ENCODE results near the gene PTPRR.
"Not testable (repeated sequence)": the region's sequence is repeated elsewhere in the genome, so short reads cannot be mapped to it uniquely, and the experiment has no call there.

PTPRR gene

GRCh38 chr12:70741256-70741655 lies 179.3 kb downstream of the PTPRR start:
- DNase-seq: no peak

- no peak for DNase-seq
Measured at GRCh38 chr12:70739756-70740155, 180.8 kb downstream of the PTPRR start.

- no peak for DNase-seq
Measured at GRCh38 chr12:70736351-70737133, 184.0 kb downstream of the PTPRR start.

DNA sequence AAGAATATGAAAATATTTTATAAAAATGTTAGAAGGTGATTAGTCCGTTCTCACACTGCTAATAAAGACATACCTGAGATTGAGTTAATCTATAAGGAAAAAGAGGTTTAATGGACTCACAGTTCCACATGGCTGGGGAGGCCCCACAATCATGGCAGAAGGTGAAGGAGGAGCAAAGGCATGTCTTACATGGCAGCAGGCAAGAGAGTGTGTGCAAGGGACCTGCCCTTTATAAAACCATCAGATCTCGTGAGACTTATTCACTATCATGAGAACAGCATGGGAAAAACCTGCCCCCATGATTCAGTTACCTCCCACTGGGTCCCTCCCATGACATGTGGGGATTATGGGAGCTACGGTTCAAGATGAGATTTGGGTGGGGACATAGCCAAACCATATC lies 185.3 kb downstream of the PTPRR start:
- not testable (repeated sequence) for DNase-seq

DNA sequence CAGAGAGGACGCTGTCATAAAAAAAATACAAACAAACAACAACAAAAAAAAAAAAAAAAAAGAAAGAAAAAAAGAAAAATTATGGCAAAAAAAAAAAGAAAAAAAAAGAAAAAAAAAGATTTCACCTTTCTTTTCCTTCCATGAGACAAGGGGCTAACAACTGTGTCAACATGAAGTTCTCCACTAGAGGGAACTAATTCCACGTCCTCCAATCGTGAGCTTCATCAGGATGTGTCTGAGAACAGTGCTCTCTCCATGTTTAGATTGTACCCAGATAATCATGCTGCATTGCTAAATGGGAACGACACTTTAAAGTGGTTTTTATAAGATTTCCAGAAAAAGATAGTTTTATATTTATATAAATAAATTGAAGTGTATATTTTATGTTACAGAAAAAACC lies 187.2 kb downstream of the PTPRR start:
- DNase-seq: peak; percentile 38

- peak; percentile 26 for DNase-seq
Measured at GRCh38 chr12:70732287-70732686, 188.3 kb downstream of the PTPRR start.

DNA sequence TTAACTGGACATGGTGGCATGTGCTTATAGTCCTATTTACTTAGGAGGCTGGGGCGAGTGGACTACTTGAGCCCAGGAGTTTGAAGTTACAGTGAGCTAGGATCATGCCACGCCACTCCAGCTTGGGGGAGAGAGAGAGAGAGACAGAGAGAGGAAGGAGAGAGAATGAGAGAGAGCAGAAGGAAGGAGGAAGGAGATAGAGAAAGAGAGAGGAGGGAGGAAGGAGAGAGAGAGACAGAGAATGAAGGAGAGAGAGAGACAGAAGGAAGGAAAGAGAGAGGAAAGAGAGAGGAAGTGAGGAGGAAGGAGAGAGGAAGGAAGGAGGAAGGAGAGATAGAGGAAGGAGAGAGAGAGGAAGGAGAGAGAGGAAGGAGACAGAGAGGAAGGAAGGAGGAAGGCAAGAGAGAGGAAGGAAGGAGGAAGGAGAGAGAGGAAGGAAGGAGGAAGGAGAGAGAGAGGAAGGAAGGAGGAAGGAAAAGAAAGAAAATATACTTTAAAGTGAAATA lies 189.8 kb downstream of the PTPRR start:
- DNase-seq: no peak

GRCh38 chr12:70724444-70724843 lies 196.1 kb downstream of the PTPRR start:
- no peak for DNase-seq

DNA sequence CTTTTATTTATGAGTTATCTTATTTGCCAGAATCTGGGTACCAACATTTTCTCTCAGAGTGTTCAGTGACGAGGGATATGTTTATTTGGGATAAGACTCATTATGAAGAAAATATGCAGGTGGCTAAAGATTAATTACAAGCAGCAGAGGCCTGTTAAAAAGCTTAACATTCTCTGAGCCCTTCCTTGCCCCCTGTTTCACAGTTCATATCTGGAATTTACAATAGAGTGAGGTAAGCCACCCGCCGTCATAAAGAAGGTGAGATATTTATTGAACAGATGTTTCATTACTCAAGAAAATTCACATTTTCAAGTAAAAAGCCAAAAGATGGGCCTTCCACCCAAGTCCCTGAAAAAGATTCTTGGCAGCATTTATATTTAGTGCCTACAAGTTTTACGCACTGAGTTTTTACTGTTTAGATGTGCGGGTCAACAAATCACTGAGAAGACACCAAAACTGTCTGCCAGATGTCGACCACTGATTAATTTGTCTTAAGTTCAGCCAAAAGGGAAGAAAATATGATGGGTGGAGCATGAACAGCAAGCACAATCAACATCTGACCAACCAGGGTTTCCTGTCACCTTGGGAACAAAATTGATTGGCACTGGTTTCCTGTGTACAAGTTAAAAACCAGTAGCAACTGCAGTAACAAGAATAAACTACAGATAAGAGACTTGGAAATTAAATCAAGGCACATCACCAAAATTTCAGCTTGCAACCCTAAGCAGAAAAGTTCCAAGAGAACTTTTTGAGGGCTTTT lies 197.8 kb downstream of the PTPRR start:
- no peak for DNase-seq

DNA sequence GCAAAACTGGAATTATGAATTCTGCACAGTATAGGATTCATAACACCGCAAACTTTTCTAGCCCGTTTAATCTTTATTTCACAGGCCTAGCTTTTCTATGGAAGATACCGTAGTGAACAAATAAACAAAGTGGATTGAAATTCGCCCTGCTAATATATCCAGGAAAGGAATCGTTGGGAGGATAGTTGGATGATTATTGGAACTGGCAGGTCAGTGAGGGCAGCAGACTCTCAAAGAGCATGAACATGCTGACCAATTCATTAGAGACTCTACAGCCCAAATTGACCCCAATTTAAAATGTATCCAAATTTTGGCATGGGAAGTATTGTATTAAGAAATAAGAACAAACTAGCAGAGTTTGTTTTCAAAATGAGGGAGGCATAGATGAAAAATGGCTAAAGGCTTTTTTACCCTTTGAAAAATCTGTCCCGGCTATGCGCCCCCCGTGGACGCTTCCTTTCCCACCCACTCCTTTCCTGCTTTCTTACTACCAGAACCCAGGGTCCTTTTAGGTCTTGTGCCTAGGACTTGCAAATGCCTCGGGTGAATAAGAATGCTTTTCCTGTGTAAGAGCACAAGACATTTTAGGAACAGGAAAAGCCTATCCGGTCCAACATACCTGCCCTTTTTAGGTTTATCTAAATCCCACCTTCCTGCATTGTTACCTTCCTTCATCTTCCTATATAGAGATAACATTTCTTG lies 198.7 kb downstream of the PTPRR start:
- no peak for DNase-seq

GRCh38 chr12:70721216-70721615 lies 199.3 kb downstream of the PTPRR start:
- DNase-seq: no peak

DNA sequence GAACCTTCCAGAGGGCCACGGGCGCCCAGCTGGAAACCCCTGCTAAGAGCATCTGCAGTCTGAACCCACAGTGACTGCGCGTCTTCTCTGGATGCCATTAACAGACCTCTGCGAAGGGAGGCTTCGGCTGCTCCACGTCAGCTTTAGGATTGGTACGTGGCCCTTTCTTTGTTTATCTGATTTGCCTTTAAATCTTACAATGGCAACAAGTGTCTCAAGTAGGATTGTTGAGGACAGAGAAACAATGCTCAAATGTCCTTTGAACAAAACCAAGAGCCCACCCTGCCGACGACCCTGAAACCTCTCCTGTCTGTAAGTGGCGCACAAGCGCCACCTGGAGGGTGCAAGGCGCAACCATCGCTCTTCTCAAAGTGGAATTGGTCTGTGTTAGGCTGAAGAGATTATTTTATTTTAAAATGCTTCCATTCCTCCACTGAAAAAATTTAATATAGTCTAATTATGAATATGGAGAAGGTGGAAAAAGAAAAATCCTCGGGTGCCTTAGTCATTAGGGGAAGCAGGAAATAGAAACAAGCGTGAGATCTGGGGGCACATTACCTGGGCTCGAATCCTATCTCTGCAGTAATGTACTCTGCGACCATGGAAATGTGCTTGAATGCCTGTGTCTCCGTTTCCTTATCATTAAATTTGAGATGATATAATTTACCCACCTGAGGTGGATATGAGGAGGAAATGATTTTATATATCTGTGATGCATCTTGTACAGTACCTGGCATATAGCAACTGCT lies 200.7 kb downstream of the PTPRR start:
- DNase-seq: no peak

GRCh38 chr12:70719071-70719470 lies 201.5 kb downstream of the PTPRR start:
- DNase-seq: no peak

DNA sequence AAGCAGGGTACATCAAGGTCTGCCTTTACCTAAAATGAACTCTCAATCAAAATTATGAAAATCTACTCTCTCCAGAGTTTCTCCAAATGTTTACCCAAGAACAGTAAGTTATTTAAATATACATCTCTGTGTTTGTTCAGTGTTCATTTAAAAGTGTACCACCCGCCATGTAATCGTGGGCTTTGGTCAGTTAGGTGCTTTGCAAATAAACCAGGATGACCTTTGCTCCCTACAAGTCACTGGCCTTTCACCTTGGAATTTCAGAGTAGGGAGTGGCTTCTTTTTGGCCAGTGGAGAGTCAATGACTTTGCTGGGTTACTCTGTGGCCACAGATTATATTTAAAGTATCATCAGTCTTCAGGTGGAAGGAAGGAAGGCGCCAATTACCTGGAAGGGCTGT lies 208.7 kb downstream of the PTPRR start:
- DNase-seq: no peak

- no peak for DNase-seq
Measured at GRCh38 chr12:70709022-70709421, 211.5 kb downstream of the PTPRR start.

DNA sequence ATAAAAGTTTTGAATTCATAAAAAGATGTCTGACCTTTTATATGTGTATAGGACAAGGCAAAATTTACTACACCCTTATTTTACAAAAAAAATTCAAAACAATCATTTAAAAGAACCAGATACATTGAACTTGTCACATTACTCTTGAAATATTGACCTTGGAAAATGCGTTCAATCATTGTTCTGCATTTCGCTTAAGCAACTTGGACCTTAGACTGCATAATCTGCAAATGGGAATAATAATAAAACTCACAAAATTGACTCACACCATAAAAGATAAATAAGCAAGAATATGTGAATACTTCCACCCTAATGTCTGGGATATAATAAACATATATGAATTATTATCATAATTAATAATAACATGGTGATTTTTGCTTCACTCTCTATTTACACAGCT lies 213.9 kb downstream of the PTPRR start:
- DNase-seq: no peak

DNA sequence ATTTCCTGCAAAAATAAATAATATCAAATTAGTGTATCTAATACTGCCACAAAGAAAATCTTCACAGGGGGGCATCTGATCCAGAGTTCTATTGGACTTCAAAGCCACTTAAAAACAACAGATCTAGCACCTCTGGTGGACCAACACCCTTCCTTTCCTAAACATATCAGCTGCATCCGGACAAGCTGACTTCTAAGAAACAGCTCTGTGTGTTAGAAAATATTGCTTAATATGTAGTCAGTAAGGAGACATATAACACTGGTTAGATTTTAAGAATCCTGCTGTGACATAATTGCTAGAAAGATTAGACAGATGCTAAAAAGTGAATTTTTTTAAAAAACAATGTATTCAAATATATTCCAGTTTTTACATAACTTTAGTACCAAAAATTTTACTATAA lies 222.2 kb downstream of the PTPRR start:
- no peak for DNase-seq

DNA sequence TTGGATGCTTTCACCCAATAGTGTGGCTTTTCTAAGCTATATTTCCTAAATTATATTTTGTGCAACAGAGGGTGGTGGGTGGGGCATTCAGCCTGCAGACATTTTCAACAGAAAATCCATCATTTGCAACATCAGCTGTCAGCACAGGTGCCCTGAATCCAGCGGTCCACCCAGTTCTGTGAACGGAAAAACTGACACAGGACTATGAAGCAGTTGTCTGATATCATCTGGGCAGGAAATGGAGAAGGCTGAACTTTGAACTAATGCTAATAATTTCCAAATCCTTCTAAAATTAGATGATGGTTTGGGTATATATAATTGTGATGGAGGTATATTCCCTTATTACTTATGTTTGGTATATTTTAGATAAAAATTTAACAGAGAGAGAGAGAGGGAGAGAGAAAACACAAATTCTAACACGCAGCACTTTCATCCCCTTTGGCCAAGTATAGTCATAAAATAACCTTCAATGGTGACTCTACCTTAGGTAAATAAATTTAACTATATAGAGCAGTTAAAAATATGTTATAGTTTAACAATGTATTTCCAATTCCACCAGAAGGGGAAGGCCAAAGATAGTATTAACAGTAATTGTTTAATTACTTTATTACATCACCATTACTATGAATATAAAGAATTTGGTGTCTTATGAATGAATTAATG lies 225.0 kb downstream of the PTPRR start:
- no peak for DNase-seq

- no peak for DNase-seq
Measured at GRCh38 chr12:70692681-70693288, 227.8 kb downstream of the PTPRR start.

DNA sequence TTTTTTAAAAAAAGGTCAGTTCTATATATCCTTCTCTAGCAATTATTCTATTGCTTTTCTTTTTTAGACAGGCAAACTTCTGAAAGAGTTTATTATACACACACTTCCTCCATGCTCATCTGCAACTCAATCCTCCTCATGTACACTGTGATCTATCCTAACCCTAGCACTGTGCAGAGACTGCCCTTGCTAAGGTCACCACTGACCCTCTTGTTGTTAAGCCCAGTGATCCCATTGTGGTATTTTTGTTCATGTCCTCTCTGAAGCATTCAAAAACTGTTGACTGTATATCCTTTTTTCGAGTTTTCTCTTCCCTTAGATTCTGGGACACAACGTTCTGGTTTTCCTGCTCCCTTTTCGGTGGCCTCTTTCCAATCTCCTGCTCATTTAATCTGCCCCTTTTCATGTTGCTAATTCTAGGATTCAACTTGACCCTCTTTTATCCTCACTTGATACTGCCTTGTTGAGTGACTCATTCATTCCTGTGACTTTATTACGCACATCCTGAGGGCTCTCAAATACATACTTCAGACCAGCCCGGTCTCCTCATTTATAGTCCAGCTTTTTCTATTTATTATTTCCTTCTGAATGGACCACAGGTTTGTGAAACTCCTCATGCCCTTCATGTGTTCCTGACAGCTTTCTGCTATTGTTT lies 229.4 kb downstream of the PTPRR start:
- DNase-seq: no peak

- no peak for DNase-seq
Measured at GRCh38 chr12:70686907-70687306, 233.6 kb downstream of the PTPRR start.

Measured in NCI-H2171 (cell line).